GM12873 (cell line): Measurements from ENCODE around the gene FAAH2.

Source experiments
- CTCF ChIP-seq: IDR thresholded peaks from 2 replicates; pipeline ENCODE4 v1.5.1; 2012; ENCODE audit warnings: low read depth, mild to moderate bottlenecking, moderate library complexity, low read length, control low read depth; ENCODE audit not compliant: insufficient read depth; ENCODE audit errors: missing control alignments

FAAH2 gene

DNA sequence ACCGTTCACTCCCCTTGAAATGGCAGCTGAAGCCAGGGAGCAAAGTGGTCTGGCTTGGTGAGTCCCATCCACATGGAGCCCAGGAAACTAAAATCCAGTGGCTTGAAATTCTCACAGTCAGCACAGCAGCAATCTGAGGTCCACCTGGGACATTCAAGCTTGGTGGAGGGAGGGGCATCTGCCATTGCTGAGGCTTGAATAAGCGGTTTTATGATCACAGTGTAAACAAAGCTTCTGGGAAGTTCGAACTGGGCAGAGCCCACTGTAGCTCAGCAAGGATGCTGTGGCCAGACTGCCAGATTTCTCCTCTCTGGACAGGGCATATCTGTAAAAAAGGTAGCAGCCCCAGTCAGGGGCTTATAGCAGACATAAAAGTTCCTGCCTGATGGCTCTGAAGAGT, 15.5 kb upstream of the FAAH2 start:
- no peak for TF ChIP-seq CTCF

GRCh38 chrX:57282568-57282967, 3.9 kb upstream of the FAAH2 start:
- no peak for TF ChIP-seq CTCF

- TF ChIP-seq CTCF, result no peak
Measured at GRCh38 chrX:57285001-57285400, 1.5 kb upstream of the FAAH2 start.

DNA sequence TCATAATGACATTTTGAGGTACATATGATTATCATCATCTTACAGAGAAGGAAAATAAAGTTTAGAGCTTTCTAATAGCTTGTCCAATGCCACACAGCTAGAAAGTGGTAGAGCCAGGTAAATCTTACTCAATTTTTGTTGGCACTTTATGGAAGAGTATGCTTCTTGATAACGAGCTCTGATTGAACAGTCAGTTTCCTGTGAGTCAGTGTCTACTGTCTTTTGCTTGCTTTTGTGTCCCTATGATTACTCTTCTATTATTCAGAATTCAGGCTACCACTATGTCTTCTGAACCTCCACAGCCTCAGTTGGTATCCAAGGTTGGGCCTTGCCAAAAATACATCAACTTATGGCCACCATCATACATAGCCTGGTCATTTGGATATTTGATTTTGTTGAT, 2.6 kb downstream of the FAAH2 start:
- no peak for TF ChIP-seq CTCF

DNA sequence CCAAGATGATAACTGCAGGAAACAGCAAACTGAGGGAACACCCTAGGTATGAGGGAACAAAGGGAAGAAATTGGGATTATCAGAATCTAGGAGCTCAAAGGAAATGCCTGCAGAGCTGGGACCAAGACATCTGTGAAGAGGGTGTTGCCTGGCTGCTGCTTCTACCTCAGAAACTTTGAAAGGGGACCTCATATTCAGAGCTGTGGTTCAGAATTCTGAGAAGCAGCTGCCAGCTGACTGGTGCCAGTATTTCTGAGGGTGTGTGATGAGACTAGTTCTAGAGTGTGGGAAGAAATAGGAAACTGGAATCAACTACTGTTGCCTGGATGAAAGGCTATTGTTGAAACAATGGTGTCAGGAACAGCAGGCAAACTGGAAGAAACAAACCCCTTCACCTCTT, 8.5 kb downstream of the FAAH2 start:
- TF ChIP-seq CTCF, result no peak

GRCh38 chrX:57313583-57314215, 27.2 kb downstream of the FAAH2 start:
- TF ChIP-seq CTCF, result no peak

- TF ChIP-seq CTCF, result peak; percentile 46
Measured at GRCh38 chrX:57329008-57329407, 42.5 kb downstream of the FAAH2 start.
